ENCODE results near the gene ZFPM1. TPM values are rescaled to one million over a fixed set of nuclear protein-coding genes. Genes with fewer than 3 reads are reported as not detected.
A peak's percentile ranks its signal among the peaks of the same experiment; 100 is the strongest.

Gene ZFPM1
- total RNA-seq, 1 donor from 2014 or later = 0.79 TPM

DNA sequence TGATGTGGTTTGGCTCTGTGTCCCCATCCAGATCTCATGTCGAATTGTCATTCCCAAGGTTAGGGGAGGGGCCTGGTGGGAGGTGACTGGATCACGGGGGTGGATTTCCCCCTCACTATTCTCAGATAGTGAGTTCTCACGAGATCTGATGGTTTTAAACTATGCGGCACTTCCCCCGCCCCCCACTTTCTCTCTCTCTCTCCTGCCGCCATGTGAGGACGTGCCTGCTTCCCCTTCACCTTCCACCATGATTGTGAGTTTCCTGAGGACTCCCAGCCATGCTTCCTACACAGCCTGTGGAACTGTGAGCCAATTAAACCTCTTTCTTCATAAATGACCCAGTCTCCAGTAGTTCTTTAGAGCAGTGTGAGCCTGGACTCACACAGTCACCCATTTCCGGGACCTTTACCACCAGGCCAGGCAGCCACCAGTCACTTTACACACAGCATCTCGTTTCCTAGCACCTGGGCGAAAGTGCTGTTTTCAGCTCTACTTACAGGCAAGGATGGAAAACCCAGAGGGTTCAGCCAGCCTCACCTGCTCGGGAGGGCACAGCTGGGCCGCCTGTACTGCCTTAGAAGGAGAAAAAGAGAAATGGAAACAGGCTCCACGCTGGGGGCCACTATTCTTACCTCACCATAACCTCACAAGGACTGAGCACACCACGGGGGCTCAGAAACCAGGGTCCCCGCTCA, 103.4 kb downstream of the ZFPM1 start:
- Histone ChIP-seq H3K27me3 (ENCODE audit: control insufficient read depth, insufficient read depth, low read length) (peaks cover 3% of the 10 kb centered on the region), H3K4me3 (ENCODE audit: low read depth, low read length) (no peak overlapping the region), H3K36me3 (ENCODE audit: control insufficient read depth, insufficient read depth, low read length) (no peaks in the 10 kb centered on the region)
- FAIRE-seq = no peak
- TF ChIP-seq, protein P1, sequence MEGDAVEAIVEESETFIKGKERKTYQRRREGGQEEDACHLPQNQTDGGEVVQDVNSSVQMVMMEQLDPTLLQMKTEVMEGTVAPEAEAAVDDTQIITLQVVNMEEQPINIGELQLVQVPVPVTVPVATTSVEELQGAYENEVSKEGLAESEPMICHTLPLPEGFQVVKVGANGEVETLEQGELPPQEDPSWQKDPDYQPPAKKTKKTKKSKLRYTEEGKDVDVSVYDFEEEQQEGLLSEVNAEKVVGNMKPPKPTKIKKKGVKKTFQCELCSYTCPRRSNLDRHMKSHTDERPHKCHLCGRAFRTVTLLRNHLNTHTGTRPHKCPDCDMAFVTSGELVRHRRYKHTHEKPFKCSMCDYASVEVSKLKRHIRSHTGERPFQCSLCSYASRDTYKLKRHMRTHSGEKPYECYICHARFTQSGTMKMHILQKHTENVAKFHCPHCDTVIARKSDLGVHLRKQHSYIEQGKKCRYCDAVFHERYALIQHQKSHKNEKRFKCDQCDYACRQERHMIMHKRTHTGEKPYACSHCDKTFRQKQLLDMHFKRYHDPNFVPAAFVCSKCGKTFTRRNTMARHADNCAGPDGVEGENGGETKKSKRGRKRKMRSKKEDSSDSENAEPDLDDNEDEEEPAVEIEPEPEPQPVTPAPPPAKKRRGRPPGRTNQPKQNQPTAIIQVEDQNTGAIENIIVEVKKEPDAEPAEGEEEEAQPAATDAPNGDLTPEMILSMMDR (IDR thresholded peaks at IDR 0.05; ENCODE audit: insufficient read depth, low read length, severe bottlenecking) = no peak
- no peak for DNase-seq (ENCODE audit: low read depth)

- no peaks in the 10 kb centered on the region for H3K36me3 ChIP-seq (ENCODE audit: control insufficient read depth, insufficient read depth, low read length)
- H3K4me3 ChIP-seq (ENCODE audit: low read depth, low read length) = no peak overlapping the region
- H3K27me3 ChIP-seq (ENCODE audit: control insufficient read depth, insufficient read depth, low read length) = peaks cover 3% of the 10 kb centered on the region
- peak; percentile 15 for DNase-seq (ENCODE audit: low read depth)
- FAIRE-seq = no peak
- TF ChIP-seq, protein P1 (IDR thresholded peaks at IDR 0.05; ENCODE audit: insufficient read depth, low read length, severe bottlenecking) = peak; percentile 53
Measured at GRCh38 chr16:88558457-88559442, 105.7 kb downstream of the ZFPM1 start.

DNA sequence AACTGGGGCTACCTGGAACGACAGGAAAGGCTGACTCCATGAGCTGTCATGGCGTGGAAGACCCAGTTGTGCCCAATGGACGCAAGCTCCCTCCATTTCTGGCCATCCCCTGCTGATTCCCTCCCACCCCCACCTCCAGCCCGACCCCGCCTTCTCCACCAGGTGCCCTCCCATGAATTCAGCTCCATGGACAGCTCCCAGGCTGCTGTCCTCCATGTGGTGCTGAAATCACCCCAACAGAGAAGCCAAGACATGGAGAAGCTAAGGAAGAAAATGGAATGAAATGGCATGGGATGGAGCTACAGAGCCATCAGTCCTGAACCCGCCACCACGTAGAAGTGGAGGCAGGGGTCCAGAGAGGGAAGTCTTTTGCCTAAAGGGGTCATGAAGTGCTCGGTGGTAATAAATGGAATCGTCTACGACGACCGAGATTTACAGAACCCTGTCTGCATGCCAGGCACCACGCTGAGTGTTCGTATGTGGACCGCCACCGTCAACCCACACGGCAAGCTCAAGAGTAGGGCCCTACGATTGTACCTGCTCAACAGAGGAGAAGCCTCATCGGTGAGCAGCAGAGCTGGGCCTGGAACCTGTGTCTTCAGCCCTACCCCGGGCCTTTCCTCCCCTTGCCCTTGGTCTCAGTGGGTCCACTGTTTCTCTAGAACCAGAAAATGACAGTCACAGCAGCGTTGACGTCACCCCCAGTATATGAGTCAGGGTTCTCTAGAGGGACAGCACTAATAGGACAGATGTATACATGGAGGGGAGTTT, 107.8 kb downstream of the ZFPM1 start:
- FAIRE-seq (no peak), DNase-seq (ENCODE audit: low read depth) (no peak)
- Histone ChIP-seq H3K4me3 (ENCODE audit: low read depth, low read length) (no peak overlapping the region), H3K36me3 (ENCODE audit: control insufficient read depth, insufficient read depth, low read length) (no peaks in the 10 kb centered on the region), H3K27me3 (ENCODE audit: control insufficient read depth, insufficient read depth, low read length) (no peaks in the 10 kb centered on the region)
- TF ChIP-seq, protein P1 (IDR thresholded peaks at IDR 0.05; ENCODE audit: insufficient read depth, low read length, severe bottlenecking) = no peak

- FAIRE-seq = no peak
- no peak overlapping the region for H3K4me3 ChIP-seq (ENCODE audit: low read depth, low read length)
- H3K36me3 ChIP-seq (ENCODE audit: control insufficient read depth, insufficient read depth, low read length) = no peaks in the 10 kb centered on the region
- TF ChIP-seq, protein P1 (IDR thresholded peaks at IDR 0.05; ENCODE audit: insufficient read depth, low read length, severe bottlenecking) = peak; percentile 70
- no peaks in the 10 kb centered on the region for H3K27me3 ChIP-seq (ENCODE audit: control insufficient read depth, insufficient read depth, low read length)
- peak; percentile 14 for DNase-seq (ENCODE audit: low read depth)
Measured at GRCh38 chr16:88561485-88562359, 108.6 kb downstream of the ZFPM1 start.

DNA sequence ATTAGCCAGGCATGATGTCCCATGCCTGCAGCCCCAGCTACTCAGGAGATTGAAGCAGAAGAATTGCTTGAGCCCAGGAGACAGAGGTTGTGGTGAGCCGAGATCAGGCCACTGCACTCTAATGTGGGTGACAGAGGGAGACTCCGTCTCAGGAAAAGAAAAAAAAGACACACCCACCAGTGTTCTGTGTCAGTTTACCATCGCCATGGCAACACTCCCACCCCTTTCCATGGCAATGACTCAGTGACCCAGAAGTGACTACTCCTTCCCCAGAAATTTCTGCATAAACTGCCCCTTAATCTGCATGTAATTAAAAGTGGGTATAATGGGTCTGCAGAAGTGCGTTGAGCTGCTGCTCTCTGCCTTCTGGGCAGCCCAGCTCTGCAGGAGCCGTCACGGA, 113.1 kb downstream of the ZFPM1 start:
- TF ChIP-seq, protein P1 (IDR thresholded peaks at IDR 0.05; ENCODE audit: insufficient read depth, low read length, severe bottlenecking) = no peak
- FAIRE-seq (no peak), DNase-seq (ENCODE audit: low read depth) (peak; percentile 65)
- Histone ChIP-seq H3K4me3 (ENCODE audit: low read depth, low read length) (no peak overlapping the region), H3K36me3 (ENCODE audit: control insufficient read depth, insufficient read depth, low read length) (no peaks in the 10 kb centered on the region), H3K27me3 (ENCODE audit: control insufficient read depth, insufficient read depth, low read length) (no peaks in the 10 kb centered on the region)

All from bronchial epithelial cell (primary cell).